NCI-H146 (cell line): ENCODE results near the gene PPP1R3G.

ENCODE experiments used
- DNase-seq: peaks from one replicate; lab custom pipeline; 2025; lab: John Stamatoyannopoulos, UW

Gene PPP1R3G

GRCh38 chr6:5094327-5094726, 9.2 kb downstream of the PPP1R3G start:
- DNase-seq: no peak

- DNase-seq: no peak
Measured at GRCh38 chr6:5095236-5095635, 10.1 kb downstream of the PPP1R3G start.

GRCh38 chr6:5096482-5096881, 11.3 kb downstream of the PPP1R3G start:
- no peak for DNase-seq

- DNase-seq: no peak
Measured at GRCh38 chr6:5098501-5099270, 13.5 kb downstream of the PPP1R3G start.

GRCh38 chr6:5099537-5099936, 14.4 kb downstream of the PPP1R3G start:
- no peak for DNase-seq

GRCh38 chr6:5100806-5101205, 15.7 kb downstream of the PPP1R3G start:
- DNase-seq: no peak

GRCh38 chr6:5102267-5102970, 17.3 kb downstream of the PPP1R3G start:
- no peak for DNase-seq

- no peak for DNase-seq
Measured at GRCh38 chr6:5103250-5103649, 18.1 kb downstream of the PPP1R3G start.

GRCh38 chr6:5104667-5105066, 19.5 kb downstream of the PPP1R3G start:
- no peak for DNase-seq

- no peak for DNase-seq
Measured at GRCh38 chr6:5105146-5105545, 20.0 kb downstream of the PPP1R3G start.

- DNase-seq: no peak
Measured at GRCh38 chr6:5107341-5107740, 22.2 kb downstream of the PPP1R3G start.

GRCh38 chr6:5108068-5108467, 22.9 kb downstream of the PPP1R3G start:
- DNase-seq: no peak

GRCh38 chr6:5108536-5109150, 23.5 kb downstream of the PPP1R3G start:
- no peak for DNase-seq

- DNase-seq: no peak
Measured at GRCh38 chr6:5109436-5109835, 24.3 kb downstream of the PPP1R3G start.

GRCh38 chr6:5110246-5110645, 25.1 kb downstream of the PPP1R3G start:
- DNase-seq: no peak

GRCh38 chr6:5111626-5112025, 26.5 kb downstream of the PPP1R3G start:
- no peak for DNase-seq

- DNase-seq: no peak
Measured at GRCh38 chr6:5112066-5112799, 27.1 kb downstream of the PPP1R3G start.

- DNase-seq: no peak
Measured at GRCh38 chr6:5113096-5113495, 28.0 kb downstream of the PPP1R3G start.

- no peak for DNase-seq
Measured at GRCh38 chr6:5115168-5115567, 30.0 kb downstream of the PPP1R3G start.

GRCh38 chr6:5116243-5116991, 31.3 kb downstream of the PPP1R3G start:
- DNase-seq: no peak

GRCh38 chr6:5119090-5119951, 34.2 kb downstream of the PPP1R3G start:
- no peak for DNase-seq
